Measurements from ENCODE around the gene ADH5. TPM values are rescaled to one million over a fixed set of nuclear protein-coding genes. Genes with fewer than 3 reads are reported as not detected.
"Not testable (repeated sequence)": the region's sequence is repeated elsewhere in the genome, so short reads cannot be mapped to it uniquely, and the experiment has no call there.

The ADH5 gene
- total and polyA plus RNA-seq, 9 donors, result 79.5 to 227 (median 161) TPM

GRCh38 chr4:99117876-99118693 is 29.5 kb upstream of the ADH5 start:
- no peak for TF ChIP-seq POLR2A (IDR thresholded peaks at IDR 0.05)
- TF ChIP-seq CTCF (IDR thresholded peaks at IDR 0.05), result peak in 1 of 3 donors; percentile 21
- no peak for DNase-seq
- Histone ChIP-seq H3K27ac (no peak overlapping the region), H3K27me3 (no peaks in the 10 kb centered on the region), H3K36me3 (no peaks in the 10 kb centered on the region), H3K9me3 (no peaks in the 10 kb centered on the region), H3K4me1 (ENCODE audit: insufficient read depth) (no peaks in the 10 kb centered on the region), H3K4me3 (no peak overlapping the region)
- intact Hi-C loops (cut with DNase I), result loop anchor here in 1 of 4 donors (2.0 kb wide), 1 partner anchor 287 kb away; no protein-coding TSS in a partner anchor
- 29 to 38% (median 29%) methylated on average over 9 of the region's 9 CpGs for WGBS, 3 donors

GRCh38 chr4:99117122-99117841 is 28.7 kb upstream of the ADH5 start:
- H3K9me3 ChIP-seq; H3K36me3 ChIP-seq; H3K27me3 ChIP-seq; DNase-seq; intact Hi-C loops (cut with DNase I); H3K4me3 ChIP-seq; H3K4me1 ChIP-seq (ENCODE audit: insufficient read depth); H3K27ac ChIP-seq: not testable (repeated sequence)
- WGBS, 3 donors, result 89 to 91% (median 90%) methylated on average over 29 of the region's 29 CpGs

DNA sequence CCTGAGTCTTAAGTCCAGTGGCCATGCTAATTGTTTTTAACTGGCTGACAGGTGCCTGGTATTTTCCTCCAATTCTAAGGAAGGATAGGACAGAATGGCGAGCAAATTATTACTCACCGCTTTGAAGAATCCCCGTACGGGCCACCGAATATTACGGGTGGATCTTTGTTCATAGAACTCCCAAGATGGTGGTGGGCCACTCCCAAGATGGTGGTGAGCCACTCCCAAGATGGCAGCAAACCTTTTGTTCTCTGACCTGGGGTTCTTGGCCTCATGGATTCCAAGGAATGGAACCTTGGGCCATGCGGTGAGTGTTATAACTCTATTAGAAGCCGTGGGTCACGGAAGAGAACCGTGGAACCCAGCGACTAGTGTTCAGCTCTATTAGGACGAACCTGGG is 20.7 kb upstream of the ADH5 start:
- intact Hi-C loops (cut with DNase I); H3K27ac ChIP-seq; DNase-seq; H3K27me3 ChIP-seq; H3K4me3 ChIP-seq; H3K36me3 ChIP-seq; H3K9me3 ChIP-seq; H3K4me1 ChIP-seq (ENCODE audit: insufficient read depth): not testable (repeated sequence)
- 83 to 89% (median 89%) methylated on average over 12 of the region's 12 CpGs for WGBS, 3 donors

- Histone ChIP-seq H3K36me3 (no peaks in the 10 kb centered on the region), H3K4me1 (ENCODE audit: insufficient read depth) (no peaks in the 10 kb centered on the region), H3K4me3 (no peak overlapping the region), H3K27me3 (no peaks in the 10 kb centered on the region), H3K27ac (no peak overlapping the region), H3K9me3 (no peaks in the 10 kb centered on the region)
- intact Hi-C loops (cut with DNase I), result no loop called here
- no peak for DNase-seq
- WGBS, 3 donors, result 74 to 90% (median 86%) methylated on average over 1 of the region's 1 CpG
- TF ChIP-seq EP300 (IDR thresholded peaks at IDR 0.05) (no peak), POLR2A (IDR thresholded peaks at IDR 0.05) (no peak), CTCF (IDR thresholded peaks at IDR 0.05) (no peak)
These were observed 15.6 kb upstream of the ADH5 start for GRCh38 chr4:99104153-99104552.

- Histone ChIP-seq H3K9me3 (no peaks in the 10 kb centered on the region), H3K36me3 (no peaks in the 10 kb centered on the region), H3K27me3 (no peaks in the 10 kb centered on the region), H3K4me1 (ENCODE audit: insufficient read depth) (no peaks in the 10 kb centered on the region), H3K4me3 (no peak overlapping the region), H3K27ac (no peak overlapping the region)
- TF ChIP-seq POLR2A (IDR thresholded peaks at IDR 0.05) (no peak), CTCF (IDR thresholded peaks at IDR 0.05) (no peak), EP300 (IDR thresholded peaks at IDR 0.05) (no peak)
- intact Hi-C loops (cut with DNase I), result no loop called here
- DNase-seq, result no peak
These were observed 14.6 kb upstream of the ADH5 start for GRCh38 chr4:99103166-99103565.
